Mesothelial cell of epicardium (in vitro differentiated cells): Measurements from ENCODE around the gene NKIRAS1. TPM values are rescaled to one million over a fixed set of nuclear protein-coding genes. Genes with fewer than 3 reads are reported as not detected.

Experiments used
- DNase-seq, 2 experiments: peaks; one replicate each; pipeline ENCODE4 v3.0.0; 2021; ENCODE audit warnings: low spot score in 2 of 2; ENCODE audit not compliant: unreplicated experiment in 2 of 2
- H3K27ac Mint-ChIP-seq: 2 replicates; pipeline ENCODE4 v1.8.0; 2021; ENCODE audit warnings: mixed read lengths
- H3K27me3 Mint-ChIP-seq: 2 replicates; pipeline ENCODE4 v1.8.0; 2021; ENCODE audit warnings: low read depth, mixed read lengths
- H3K36me3 Mint-ChIP-seq: 2 replicates; pipeline ENCODE4 v1.8.0; 2021; ENCODE audit warnings: mixed read lengths
- H3K4me1 Mint-ChIP-seq: 2 replicates; pipeline ENCODE4 v1.8.0; 2021; ENCODE audit warnings: mixed read lengths
- H3K4me3 Mint-ChIP-seq: 2 replicates; pipeline ENCODE4 v1.8.0; 2021; ENCODE audit warnings: mild to moderate bottlenecking, moderate library complexity, mixed read lengths
- H3K9me3 Mint-ChIP-seq: 2 replicates; pipeline ENCODE4 v1.8.0; 2021; ENCODE audit warnings: mixed read lengths
- total RNA-seq: library from RNA; stranded (reverse); gene quantifications from 3 replicates; pipeline ENCODE4 v1.2.1, GENCODE V29; 2021
- TF ChIP-seq, protein P1 (sequence below): fragments of 200-600 bp; sonication (generic); IDR thresholded peaks from one replicate; pipeline ENCODE4 v1.5.0; 2021; ENCODE audit warnings: antibody characterized with exemption; ENCODE audit not compliant: unreplicated experiment

Gene NKIRAS1
- total RNA-seq, 1 donor from 2014 or later, result 8.7 TPM

DNA sequence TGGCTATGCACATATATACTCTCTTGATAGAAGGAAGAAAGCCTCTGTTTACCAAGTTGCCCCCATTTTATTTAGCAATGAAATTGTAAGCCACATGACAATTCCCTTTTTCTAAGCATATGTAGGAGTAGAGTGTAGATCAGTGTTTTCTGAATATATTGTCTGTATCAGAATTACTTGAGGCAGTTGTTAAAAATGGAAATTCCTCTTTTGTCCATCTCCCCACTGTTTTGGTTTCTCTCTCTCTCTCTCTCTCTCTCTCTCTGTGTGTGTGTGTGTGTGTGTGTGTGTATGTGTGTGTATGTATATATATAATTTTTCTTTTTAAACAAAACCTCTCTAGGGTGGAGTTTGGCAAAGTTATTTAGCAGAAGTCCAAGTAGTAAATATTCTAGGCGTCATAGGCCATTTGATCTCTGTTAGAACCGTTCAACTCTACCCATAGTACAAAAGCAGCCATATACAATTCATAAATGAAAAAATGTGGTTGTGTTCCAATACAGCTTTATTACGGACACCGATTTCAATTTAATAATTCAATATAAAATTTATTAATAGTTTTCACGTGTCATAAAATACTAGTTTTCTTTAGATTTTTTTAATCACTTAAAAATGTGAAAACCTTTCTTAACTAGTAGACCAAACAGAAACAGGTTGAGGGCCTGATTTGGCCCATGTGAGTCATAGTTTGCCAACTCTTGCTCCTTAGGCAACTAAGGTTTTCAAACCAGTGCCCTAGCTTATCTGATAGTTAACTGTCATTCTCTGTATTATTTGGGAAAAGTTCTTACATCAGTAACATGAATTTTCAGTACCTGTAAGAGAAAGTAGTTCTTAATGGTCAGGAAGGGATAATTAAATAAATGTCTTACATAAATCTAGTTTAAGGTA, 71.2 kb downstream of the NKIRAS1 start:
- no peak overlapping the region for H3K4me3 Mint-ChIP-seq
- H3K36me3 Mint-ChIP-seq, result peaks cover 7% of the 10 kb centered on the region
- peaks cover 2% of the 10 kb centered on the region for H3K4me1 Mint-ChIP-seq
- no peak overlapping the region for H3K27ac Mint-ChIP-seq
- TF ChIP-seq, protein P1, sequence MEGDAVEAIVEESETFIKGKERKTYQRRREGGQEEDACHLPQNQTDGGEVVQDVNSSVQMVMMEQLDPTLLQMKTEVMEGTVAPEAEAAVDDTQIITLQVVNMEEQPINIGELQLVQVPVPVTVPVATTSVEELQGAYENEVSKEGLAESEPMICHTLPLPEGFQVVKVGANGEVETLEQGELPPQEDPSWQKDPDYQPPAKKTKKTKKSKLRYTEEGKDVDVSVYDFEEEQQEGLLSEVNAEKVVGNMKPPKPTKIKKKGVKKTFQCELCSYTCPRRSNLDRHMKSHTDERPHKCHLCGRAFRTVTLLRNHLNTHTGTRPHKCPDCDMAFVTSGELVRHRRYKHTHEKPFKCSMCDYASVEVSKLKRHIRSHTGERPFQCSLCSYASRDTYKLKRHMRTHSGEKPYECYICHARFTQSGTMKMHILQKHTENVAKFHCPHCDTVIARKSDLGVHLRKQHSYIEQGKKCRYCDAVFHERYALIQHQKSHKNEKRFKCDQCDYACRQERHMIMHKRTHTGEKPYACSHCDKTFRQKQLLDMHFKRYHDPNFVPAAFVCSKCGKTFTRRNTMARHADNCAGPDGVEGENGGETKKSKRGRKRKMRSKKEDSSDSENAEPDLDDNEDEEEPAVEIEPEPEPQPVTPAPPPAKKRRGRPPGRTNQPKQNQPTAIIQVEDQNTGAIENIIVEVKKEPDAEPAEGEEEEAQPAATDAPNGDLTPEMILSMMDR, result no peak
- H3K9me3 Mint-ChIP-seq, result peaks cover 7% of the 10 kb centered on the region
- no peak for DNase-seq
- H3K27me3 Mint-ChIP-seq, result no peaks in the 10 kb centered on the region

DNA sequence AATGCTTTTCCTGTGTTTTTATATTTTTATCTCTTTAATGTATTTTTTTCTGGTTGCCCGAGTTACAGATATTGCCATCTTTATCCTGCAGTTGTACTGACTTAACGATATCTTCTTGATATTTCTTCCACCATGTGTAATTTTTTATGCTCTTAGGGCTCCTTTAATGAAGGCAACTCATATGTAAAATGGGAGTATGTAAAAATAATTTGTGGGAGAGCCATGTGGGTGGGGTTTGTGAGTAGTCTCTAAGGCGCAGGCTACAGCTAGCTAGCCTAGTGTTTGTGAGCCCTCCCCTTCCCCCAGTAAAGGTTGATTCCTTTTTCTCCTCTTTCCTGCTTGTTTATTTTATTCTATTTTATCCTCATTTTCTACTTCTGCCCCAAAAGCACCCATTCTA, 72.9 kb downstream of the NKIRAS1 start:
- H3K4me1 Mint-ChIP-seq, result peaks cover 3% of the 10 kb centered on the region
- peaks cover 7% of the 10 kb centered on the region for H3K9me3 Mint-ChIP-seq
- no peak overlapping the region for H3K27ac Mint-ChIP-seq
- H3K4me3 Mint-ChIP-seq, result no peak overlapping the region
- H3K27me3 Mint-ChIP-seq, result no peaks in the 10 kb centered on the region
- peaks cover 11% of the 10 kb centered on the region for H3K36me3 Mint-ChIP-seq
- TF ChIP-seq, protein P1, result no peak
- DNase-seq, result no peak

Other genes with a start within 250 kb of the NKIRAS1 start
- 89.9 to 93.3 TPM (median 90.4 TPM) in 3 replicates for gene UBE2E1, start 111.0 kb downstream of the NKIRAS1 start, total RNA-seq
- gene RPL15, start 142 bp upstream of the NKIRAS1 start, total RNA-seq, result 1,989 to 2,052 TPM (median 2,046 TPM) in 3 replicates
- 26.1 to 29.2 TPM (median 27.3 TPM) in 3 replicates for gene NR1D2, start 28.3 kb upstream of the NKIRAS1 start, total RNA-seq